NCI-H2171 (cell line): ENCODE measurements around the gene SMARCC1.

ENCODE experiments used
- DNase-seq: peaks from one replicate; lab custom pipeline; 2025; lab: John Stamatoyannopoulos, UW

SMARCC1 gene

DNA sequence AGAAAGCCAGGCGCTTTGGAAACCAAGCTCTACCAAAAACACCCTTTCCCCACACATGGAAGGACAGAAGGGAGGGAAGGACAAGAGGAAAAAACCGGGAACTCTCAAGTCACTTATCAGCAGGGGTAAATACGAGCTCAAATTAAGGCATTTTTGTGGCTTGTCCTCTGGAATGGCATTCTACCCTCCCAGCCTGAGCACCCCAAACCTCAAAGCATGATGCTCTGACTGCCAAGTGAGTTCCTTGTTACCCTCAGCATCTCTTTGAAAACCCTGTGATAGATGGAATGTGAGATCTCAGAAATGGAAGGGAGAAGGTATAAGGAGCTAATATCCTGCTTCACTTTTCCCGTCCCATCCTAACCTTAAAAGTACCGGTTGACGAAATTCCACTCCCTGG is 194.9 kb downstream of the SMARCC1 start:
- no peak for DNase-seq

DNA sequence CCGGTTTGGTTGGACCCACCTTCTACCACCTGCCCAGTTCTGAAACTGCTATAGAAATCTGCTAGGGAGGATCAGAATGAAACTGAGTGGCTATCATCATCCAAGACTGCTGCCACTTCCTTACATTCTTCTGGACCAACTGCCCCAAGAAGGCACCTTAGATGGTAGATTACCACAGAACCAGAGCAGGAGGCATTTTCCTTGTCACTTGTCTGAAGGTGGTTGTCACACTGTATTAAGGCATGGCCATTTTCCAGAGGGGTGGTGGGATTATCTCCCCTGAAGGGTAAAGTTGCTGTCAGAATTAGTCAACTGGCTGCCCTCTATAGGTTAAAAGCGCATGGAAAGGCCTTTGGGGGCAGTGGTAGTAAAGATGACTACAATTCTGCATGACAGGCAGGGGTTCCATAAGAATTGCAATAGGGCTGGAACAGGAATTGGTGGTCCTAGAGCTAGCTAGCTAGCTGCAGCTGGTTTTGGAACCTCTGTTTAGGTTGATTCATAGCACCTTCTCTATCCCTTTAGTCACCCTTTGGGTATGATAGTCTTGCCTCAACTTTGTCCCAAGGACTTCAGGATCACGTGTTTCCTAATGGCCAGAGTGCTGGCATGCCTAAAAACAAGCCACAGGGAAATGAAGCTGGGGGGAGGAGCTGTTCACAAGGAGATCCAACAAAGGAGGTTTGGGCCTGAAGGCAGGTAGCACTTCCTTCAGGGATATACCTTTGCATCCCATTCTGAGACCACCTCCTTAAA is 198.2 kb downstream of the SMARCC1 start:
- no peak for DNase-seq

- no peak for DNase-seq
Observed at GRCh38 chr3:47581835-47582234, 199.9 kb downstream of the SMARCC1 start.

DNA sequence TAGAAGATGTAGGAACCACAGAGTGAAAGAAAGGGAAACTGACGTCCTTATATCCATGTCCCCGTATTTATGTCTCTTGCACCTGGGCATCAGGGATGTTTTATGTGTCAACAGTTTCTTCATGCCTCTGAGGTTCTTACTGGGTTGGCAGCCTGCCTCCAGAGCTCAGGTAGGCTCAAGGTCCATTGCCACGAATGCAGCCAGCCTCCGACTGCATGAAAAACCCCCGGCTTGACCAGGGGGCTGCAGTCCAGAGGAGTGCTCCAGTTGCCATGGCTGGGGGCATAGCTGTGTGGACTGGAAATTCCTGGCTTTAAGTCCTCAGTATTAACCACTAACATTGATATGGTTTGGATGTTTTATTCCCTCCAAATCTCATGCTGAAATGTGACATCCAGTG is 200.3 kb downstream of the SMARCC1 start:
- DNase-seq = no peak

DNA sequence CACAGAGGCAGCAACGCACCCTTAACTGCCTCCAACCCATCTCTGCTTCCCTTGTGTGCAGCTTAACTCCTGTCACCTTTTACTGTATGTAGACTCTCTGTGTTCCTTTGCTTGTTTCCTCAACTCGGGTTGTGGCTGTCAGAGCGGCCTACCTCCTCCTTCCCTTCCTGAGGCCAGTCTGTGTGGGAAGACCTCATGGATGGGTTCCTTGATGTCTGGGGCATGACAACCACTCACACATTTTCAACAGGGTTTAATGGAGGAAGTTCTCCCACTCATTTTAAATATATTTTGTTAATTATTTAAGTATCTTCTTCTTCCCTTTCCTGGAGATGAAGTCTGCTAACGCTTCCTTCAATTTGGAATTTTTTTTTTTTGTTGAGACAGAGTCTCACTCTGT is 201.2 kb downstream of the SMARCC1 start:
- no peak for DNase-seq

DNA sequence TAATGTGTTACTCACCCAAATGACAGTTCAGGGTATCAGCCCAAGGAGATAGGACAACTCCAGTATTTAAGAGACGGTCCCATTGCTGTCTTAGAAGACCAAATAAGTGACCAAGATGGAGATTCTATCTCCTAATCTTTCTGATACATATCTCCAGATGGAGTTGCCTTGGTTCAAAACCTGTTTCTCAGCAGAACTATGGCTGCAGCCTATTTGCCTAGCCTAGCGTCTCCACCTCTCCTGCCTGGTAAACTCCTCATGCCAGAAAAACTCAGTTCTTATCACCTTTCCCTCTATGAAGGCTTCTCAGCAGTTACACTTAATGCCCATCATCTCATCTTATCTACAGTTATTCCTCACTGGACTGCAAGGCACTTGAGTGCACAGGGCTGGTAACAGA is 201.8 kb downstream of the SMARCC1 start:
- no peak for DNase-seq

GRCh38 chr3:47578691-47579632 is 202.7 kb downstream of the SMARCC1 start, which contains the start of gene CSPG5:
Gene CSPG5, minus strand, starts transcription at chr3:47578865. Its CDS starts 172 bp downstream, at chr3:47578693.
- no peak for DNase-seq

DNA sequence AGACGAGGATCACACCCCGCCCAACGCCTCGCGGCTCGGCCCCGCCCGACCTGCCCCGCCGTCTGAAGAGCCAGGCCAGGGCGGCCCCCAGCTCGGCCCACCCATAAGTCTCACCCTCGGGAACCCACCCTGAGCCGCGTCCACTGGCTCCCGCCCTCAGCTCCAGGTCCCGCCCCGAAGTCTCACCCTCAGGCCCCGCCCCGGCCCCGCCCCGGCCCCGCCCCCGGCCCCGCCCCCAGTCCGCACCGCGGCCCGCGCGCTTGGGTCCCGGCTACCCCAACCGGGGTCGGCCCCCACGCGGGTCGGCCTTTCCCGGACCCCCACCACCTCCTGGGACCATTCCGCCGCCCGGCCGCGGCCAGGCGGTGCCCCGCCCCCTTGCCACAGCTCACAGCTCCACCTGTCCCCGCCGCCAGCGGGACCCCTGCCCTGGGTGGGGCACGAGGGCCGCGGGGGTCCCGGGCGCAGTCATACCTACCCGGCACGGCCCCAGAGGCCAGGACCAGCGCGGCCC is 203.5 kb downstream of the SMARCC1 start:
- DNase-seq = no peak

DNA sequence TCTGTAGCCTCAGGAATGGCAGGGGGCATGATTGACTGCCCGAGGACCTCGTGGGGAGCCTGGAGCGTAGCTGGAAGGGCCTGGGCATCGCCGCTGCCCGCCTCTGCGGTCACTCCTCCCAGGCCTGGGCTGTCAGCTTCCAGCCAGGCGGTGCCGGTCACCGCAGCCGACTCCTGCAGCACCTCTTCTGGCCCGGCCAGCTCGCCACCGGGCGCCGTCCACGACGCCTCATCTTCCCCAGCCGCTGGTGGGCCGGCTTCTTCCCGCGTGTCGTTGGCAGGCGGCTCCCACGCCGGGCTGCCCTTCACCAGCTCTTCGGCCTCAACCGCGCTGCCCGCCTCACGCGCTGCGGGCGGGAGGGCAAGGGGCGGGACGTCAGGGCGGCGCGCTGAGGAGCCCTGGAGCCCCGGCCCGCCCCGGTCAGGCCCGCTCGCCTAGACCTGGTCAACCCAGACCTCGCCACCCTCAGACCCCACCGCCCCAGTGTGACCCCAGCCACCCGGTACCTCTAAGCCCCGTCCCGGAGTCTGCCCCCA is 204.0 kb downstream of the SMARCC1 start:
- DNase-seq = no peak

GRCh38 chr3:47573190-47574172 is 208.2 kb downstream of the SMARCC1 start:
- no peak for DNase-seq

DNA sequence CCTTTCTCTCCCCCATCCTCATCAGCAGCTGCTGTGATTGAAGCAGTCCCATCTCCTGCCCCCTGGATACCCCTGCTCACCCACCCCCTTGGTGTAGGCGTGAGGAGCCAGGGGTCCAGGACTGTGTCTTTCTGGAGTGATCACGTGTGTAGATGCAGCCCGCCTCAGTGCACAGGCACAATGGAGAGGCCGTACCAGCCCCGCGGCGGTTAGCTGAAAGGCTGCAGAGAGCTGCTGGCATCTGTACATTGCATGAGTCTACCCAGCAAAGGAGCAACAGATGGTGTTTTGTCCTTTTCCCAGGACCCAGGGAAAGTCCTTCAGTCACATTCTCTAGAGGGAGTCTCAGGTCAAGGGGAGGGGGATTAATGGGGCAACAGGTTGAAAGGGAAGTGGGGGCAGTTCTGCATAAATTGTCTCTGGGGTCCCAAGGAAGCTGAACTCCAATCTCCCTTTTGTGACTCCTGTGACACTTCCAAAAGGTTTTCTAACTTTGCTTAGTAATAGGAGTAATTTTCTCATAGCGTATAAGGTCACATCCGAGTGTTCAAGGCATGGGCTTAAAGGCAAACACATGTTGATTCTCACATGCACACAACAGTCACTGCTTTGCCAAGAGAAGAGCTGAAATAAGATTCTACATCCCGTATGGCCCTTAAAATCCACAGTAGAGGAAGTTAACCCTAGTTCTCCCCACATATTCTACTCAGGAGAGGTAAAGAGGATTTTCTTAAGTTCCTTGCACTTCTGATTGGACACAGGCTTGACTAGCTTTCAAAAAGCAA is 210.1 kb downstream of the SMARCC1 start:
- no peak for DNase-seq

GRCh38 chr3:47568901-47569300 is 212.8 kb downstream of the SMARCC1 start:
- no peak for DNase-seq

GRCh38 chr3:47567149-47567548 is 214.5 kb downstream of the SMARCC1 start:
- no peak for DNase-seq

GRCh38 chr3:47566667-47567066 is 215.0 kb downstream of the SMARCC1 start:
- DNase-seq = no peak

DNA sequence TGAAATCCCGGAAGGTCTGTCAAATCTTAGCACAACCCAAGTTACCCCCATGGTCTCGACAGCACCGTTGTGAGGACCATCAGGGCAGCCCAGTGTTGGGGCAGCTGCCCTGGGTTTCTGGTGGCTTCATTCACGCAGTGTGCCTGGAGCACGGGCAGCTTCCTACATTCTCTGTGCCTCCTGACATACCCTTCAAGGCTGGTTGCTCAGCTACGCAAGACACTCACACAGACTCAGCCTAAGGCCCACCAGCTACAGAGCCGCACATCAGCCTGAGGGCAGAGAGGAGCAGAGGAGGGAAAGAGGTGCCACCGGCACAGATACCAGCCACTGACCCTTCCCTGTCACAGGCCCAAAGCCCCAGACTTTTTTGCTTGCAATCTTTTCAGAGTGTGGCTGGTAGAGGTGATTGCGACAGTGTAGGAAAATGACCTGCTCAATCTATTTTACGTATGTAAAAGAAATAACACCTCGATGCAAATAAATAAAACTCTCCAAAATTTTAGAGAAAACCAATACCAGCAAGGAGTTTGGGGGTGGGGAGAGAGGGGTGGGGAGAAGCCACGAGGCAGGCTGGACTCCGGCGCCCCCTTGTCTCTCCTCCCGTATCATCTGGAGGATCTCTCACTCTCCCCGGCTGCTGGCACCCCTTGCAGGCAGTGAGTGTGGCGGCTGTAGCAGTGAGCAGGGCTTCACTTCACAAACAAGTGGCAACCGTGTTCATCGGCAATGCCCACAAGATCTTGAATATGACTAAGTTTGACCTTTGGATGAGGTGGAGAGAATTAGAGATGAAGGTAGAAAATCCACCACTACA is 215.8 kb downstream of the SMARCC1 start:
- no peak for DNase-seq

DNA sequence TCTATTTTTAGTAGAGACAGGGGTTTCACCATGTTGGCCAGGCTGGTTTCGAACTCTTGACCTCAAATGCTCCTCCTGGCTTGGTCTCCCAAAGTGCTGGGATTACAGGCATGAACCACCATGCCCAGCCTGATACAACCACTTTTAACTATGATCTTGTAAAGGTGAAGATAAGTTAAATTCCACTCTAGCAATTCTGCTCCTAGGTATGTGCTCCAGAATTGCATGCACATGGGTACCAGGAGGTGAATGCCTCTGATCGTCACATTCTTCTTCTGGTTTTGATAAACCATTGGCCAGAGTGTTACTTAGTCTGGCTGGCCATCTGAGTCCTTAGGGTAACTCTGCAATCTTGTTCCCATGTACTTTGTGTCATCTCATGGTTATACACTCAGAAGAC is 225.3 kb downstream of the SMARCC1 start:
- DNase-seq = no peak

GRCh38 chr3:47554335-47554734 is 227.4 kb downstream of the SMARCC1 start:
- DNase-seq = no peak

GRCh38 chr3:47553407-47553806 is 228.3 kb downstream of the SMARCC1 start:
- DNase-seq = no peak

DNA sequence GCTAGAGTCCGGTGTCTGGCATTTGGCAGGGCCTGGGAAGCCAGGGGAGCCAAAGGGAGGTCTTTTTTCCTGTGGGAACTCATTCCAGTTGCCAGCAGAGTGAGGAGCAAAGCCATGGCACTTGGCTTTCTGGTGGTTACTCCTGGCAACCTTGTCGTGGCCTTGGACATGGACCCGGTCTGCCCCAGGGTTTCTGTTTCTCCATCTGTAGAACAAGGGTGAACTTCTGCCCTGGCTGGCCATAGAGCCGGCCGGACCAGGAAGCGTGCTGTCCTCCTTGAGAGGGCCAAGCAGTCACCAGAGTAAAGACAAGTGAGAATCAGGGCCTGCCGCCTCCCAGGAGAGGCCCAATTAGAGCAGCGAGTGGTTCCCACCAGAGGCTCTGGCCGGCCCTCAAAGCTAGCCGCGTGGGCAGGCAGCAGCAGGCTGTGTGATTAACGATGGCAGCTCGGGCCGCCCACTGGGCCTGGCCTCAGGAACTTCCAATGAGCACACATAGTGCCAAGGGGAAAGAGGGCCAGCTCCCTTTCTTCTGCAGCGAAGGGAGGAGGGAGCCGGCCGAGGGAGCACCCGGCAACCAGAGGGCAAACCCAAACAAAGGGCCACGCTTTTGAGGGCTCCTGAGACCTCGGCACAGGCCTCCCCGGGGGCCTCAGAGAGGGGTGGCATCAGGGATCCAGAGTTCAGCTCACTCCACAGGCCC is 239.1 kb downstream of the SMARCC1 start:
- DNase-seq = no peak
